ENCODE data around the gene ZNF263. TPM values are rescaled to one million over a fixed set of nuclear protein-coding genes. Genes with fewer than 3 reads are reported as not detected.

Gene ZNF263
- total and polyA plus RNA-seq, 2 of the 13 experiments (the other 11 are each of a cell fraction or from before 2014, with no cell fraction given), result 10.2 to 41.2 TPM

GRCh38 chr16:3234857-3235561 lies 48.3 kb upstream of the ZNF263 start, which contains the start of gene ZNF200 (continued):
- TF ChIP-seq ZNF639 (CRISPR knock-in tag; conservative IDR thresholded peaks at IDR 0.05), result 0 out of 2 replicates have a peak, but pooled peaks have one; percentile 39
- TF ChIP-seq ZNF33A (CRISPR knock-in tag; IDR thresholded peaks at IDR 0.05; ENCODE audit: borderline replicate concordance), result no peak
- TF ChIP-seq ZNF567 (CRISPR knock-in tag; IDR thresholded peaks at IDR 0.05; ENCODE audit: borderline replicate concordance), result 0 out of 2 replicates have a peak, but pooled peaks have one; percentile 88
- TF ChIP-seq KAT8 (CRISPR knock-in tag; IDR thresholded peaks at IDR 0.05), result peak; percentile 90
- 0 out of 2 replicates have a peak, but pooled peaks have one; percentile 40 for TF ChIP-seq ZNF569 (CRISPR knock-in tag; IDR thresholded peaks at IDR 0.05; ENCODE audit: borderline replicate concordance)
- peak; percentile 59; the same call in 1 of the 2 replicates for TF ChIP-seq NFKBIZ (CRISPR knock-in tag; IDR thresholded peaks at IDR 0.05)
- TF ChIP-seq, protein P1, sequence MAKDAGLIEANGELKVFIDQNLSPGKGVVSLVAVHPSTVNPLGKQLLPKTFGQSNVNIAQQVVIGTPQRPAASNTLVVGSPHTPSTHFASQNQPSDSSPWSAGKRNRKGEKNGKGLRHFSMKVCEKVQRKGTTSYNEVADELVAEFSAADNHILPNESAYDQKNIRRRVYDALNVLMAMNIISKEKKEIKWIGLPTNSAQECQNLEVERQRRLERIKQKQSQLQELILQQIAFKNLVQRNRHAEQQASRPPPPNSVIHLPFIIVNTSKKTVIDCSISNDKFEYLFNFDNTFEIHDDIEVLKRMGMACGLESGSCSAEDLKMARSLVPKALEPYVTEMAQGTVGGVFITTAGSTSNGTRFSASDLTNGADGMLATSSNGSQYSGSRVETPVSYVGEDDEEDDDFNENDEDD (CRISPR knock-in tag; IDR thresholded peaks at IDR 0.05; ENCODE audit: borderline replicate concordance), result peak; percentile 86; the same call in 1 of the 2 replicates
- peak; percentile 64 to 92; a peak in 3 of 4 replicates for TF ChIP-seq HMGXB4 (CRISPR knock-in tag; IDR thresholded peaks at IDR 0.05; ENCODE audit: borderline replicate concordance in 1 of 2, low read depth in 1 of 2)
- TF ChIP-seq ZBTB2 (CRISPR knock-in tag; IDR thresholded peaks at IDR 0.05; ENCODE audit: low read depth), result no peak; the same call in 1 of the 2 replicates
- peak; percentile 63; the same call in 1 of the 2 replicates for TF ChIP-seq MEIS2 (CRISPR knock-in tag; IDR thresholded peaks at IDR 0.05)
- TF ChIP-seq ZNF232 (CRISPR knock-in tag; IDR thresholded peaks at IDR 0.05; ENCODE audit: borderline replicate concordance), result peak; percentile 77; the same call in 1 of the 2 replicates
- peak; percentile 62; the same call in 1 of the 2 replicates for TF ChIP-seq CCDC6 (CRISPR knock-in tag; IDR thresholded peaks at IDR 0.05)
- TF ChIP-seq ETV6 (CRISPR knock-in tag; conservative IDR thresholded peaks at IDR 0.05), result no peak
- TF ChIP-seq, protein P2, sequence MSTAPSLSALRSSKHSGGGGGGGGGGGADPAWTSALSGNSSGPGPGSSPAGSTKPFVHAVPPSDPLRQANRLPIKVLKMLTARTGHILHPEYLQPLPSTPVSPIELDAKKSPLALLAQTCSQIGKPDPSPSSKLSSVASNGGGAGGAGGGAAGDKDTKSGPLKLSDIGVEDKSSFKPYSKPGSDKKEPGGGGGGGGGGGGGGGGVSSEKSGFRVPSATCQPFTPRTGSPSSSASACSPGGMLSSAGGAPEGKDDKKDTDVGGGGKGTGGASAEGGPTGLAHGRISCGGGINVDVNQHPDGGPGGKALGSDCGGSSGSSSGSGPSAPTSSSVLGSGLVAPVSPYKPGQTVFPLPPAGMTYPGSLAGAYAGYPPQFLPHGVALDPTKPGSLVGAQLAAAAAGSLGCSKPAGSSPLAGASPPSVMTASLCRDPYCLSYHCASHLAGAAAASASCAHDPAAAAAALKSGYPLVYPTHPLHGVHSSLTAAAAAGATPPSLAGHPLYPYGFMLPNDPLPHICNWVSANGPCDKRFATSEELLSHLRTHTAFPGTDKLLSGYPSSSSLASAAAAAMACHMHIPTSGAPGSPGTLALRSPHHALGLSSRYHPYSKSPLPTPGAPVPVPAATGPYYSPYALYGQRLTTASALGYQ (CRISPR knock-in tag; IDR thresholded peaks at IDR 0.05), result peak; percentile 69; the same call in 1 of the 2 replicates
- TF ChIP-seq SMC3 (IDR thresholded peaks at IDR 0.05; ENCODE audit: low read length), result no peak
- TF ChIP-seq KDM1A (CRISPR knock-in tag; IDR thresholded peaks at IDR 0.05), result no peak
- TF ChIP-seq FOXK1 (CRISPR knock-in tag; IDR thresholded peaks at IDR 0.05; ENCODE audit: borderline replicate concordance, low read depth), result peak; percentile 81; the same call in 1 of the 2 replicates
- no peak for TF ChIP-seq SOX6 (IDR thresholded peaks at IDR 0.05)
- no peak; the same call in none of the 2 replicates for TF ChIP-seq SOX6 (CRISPR knock-in tag; IDR thresholded peaks at IDR 0.05)
- TF ChIP-seq, protein P3, sequence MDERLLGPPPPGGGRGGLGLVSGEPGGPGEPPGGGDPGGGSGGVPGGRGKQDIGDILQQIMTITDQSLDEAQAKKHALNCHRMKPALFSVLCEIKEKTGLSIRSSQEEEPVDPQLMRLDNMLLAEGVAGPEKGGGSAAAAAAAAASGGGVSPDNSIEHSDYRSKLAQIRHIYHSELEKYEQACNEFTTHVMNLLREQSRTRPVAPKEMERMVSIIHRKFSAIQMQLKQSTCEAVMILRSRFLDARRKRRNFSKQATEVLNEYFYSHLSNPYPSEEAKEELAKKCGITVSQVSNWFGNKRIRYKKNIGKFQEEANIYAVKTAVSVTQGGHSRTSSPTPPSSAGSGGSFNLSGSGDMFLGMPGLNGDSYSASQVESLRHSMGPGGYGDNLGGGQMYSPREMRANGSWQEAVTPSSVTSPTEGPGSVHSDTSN (CRISPR knock-in tag; IDR thresholded peaks at IDR 0.05), result peak; percentile 78

Data from HepG2 (cell line).